22Rv1 (cell line): ENCODE data around the gene ADAR.

Experiments
- CTCF ChIP-seq: fragments of 450-650 bp; IDR thresholded peaks from 2 replicates; pipeline ENCODE4 v1.5.1; 2017; ENCODE audit warnings: mild to moderate bottlenecking
- ZFX ChIP-seq: fragments of 450-650 bp; IDR thresholded peaks from 2 replicates; pipeline ENCODE4 v1.6.1; 2017; ENCODE audit warnings: antibody characterized with exemption, borderline replicate concordance

- TF ChIP-seq CTCF (no peak), ZFX (no peak)
These were observed 11.4 kb upstream of the ADAR start for GRCh38 chr1:154619181-154619948.
